Kidney epithelial cell (primary cell): ENCODE data around the gene SAV1. TPM values are rescaled to one million over a fixed set of nuclear protein-coding genes. Genes with fewer than 3 reads are reported as not detected.

ENCODE experiments used
- DNase-seq: peaks from one replicate; pipeline ENCODE4 v3.0.0-alpha.2; 2010; ENCODE audit warnings: low read depth
- H3K27me3 ChIP-seq: 2 replicates; pipeline ENCODE4 v1.6.0; 2011; ENCODE audit warnings: low read length; ENCODE audit not compliant: control insufficient read depth, insufficient read depth
- H3K36me3 ChIP-seq: 2 replicates; pipeline ENCODE4 v1.5.1; 2011; ENCODE audit warnings: low read length; ENCODE audit not compliant: control insufficient read depth, insufficient read depth
- H3K4me3 ChIP-seq: 2 replicates; pipeline ENCODE4 v1.5.1; 2011; ENCODE audit warnings: low read depth, mild to moderate bottlenecking, control low read depth, low read length
- total RNA-seq: library from RNA; depleted of rRNA; stranded (reverse); fragments of >200 nt; gene quantifications from 2 replicates; pipeline ENCODE4 v1.2.3, GENCODE V29; 2015
- TF ChIP-seq, protein P1 (sequence below): IDR thresholded peaks from 2 replicates; pipeline ENCODE4 v1.5.1; 2011; ENCODE audit warnings: mild to moderate bottlenecking, moderate library complexity, low read length, control low read depth, inconsistent platforms; ENCODE audit not compliant: insufficient read depth, poor library complexity, severe bottlenecking

The SAV1 gene
- total RNA-seq, 1 donor from 2014 or later: 31.1 TPM

GRCh38 chr14:50677527-50678063 is 9.5 kb upstream of the SAV1 start:
- TF ChIP-seq, protein P1, sequence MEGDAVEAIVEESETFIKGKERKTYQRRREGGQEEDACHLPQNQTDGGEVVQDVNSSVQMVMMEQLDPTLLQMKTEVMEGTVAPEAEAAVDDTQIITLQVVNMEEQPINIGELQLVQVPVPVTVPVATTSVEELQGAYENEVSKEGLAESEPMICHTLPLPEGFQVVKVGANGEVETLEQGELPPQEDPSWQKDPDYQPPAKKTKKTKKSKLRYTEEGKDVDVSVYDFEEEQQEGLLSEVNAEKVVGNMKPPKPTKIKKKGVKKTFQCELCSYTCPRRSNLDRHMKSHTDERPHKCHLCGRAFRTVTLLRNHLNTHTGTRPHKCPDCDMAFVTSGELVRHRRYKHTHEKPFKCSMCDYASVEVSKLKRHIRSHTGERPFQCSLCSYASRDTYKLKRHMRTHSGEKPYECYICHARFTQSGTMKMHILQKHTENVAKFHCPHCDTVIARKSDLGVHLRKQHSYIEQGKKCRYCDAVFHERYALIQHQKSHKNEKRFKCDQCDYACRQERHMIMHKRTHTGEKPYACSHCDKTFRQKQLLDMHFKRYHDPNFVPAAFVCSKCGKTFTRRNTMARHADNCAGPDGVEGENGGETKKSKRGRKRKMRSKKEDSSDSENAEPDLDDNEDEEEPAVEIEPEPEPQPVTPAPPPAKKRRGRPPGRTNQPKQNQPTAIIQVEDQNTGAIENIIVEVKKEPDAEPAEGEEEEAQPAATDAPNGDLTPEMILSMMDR: no peak
- no peaks in the 10 kb centered on the region for H3K27me3 ChIP-seq
- H3K36me3 ChIP-seq: no peaks in the 10 kb centered on the region
- no peak for DNase-seq
- no peak overlapping the region for H3K4me3 ChIP-seq

DNA sequence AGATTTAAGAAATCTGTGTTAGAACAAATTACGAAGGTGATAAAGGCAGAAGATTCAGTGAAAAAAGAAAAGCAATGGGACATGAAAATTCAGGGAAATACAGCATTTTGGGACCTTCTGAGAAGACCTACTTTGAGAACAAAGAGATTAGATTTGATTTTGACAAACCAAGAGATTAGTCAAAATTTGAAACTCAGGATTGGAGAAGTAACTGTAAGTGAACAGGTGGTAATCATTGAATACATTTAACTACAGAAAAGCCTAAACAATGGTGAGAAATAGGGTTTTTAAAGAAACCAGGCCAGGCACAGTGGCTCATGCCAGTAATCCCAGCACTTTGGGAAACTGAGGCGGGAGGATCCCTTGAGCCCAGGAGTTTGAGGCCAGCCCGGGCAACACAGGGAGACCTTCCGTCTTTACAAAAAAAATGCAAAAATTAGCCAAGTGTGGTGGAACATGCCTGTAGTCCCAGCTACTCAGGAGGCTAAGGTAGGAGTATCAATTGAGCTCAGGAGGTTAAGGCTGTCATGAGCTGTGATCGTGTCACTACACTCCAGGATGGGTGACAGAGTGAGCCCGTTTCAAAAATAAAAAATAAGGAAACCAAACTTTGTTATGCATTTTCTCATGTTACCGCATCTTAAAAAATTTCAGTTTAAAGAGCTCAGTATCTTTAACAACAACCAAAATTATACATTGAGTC is 8.9 kb upstream of the SAV1 start:
- TF ChIP-seq, protein P1: no peak
- DNase-seq: no peak
- Histone ChIP-seq H3K27me3 (no peaks in the 10 kb centered on the region), H3K36me3 (no peaks in the 10 kb centered on the region), H3K4me3 (no peak overlapping the region)

GRCh38 chr14:50675597-50675996 is 7.5 kb upstream of the SAV1 start:
- Histone ChIP-seq H3K36me3 (no peaks in the 10 kb centered on the region), H3K27me3 (no peaks in the 10 kb centered on the region), H3K4me3 (no peak overlapping the region)
- TF ChIP-seq, protein P1: no peak
- no peak for DNase-seq

DNA sequence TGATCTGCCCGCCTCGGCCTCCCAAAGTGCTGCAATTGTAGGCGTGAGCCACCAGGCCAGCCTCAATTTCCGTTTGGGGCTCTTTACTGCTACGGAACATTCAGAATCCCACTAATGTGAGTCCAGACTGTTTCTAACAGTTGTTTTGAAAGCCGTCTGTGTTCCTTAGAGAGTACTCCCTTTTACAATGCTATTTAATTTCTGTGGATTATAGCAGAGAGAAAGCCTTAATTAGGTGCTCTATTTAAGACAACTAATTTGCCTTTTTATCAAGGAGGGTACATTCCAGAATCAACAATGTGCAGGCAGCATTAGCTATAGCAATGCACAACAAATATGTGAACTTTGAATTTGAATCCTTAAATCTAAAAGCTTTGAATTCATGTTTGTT is 2.8 kb upstream of the SAV1 start:
- Histone ChIP-seq H3K36me3 (no peaks in the 10 kb centered on the region), H3K27me3 (no peaks in the 10 kb centered on the region), H3K4me3 (no peak overlapping the region)
- no peak for DNase-seq
- TF ChIP-seq, protein P1: no peak

DNA sequence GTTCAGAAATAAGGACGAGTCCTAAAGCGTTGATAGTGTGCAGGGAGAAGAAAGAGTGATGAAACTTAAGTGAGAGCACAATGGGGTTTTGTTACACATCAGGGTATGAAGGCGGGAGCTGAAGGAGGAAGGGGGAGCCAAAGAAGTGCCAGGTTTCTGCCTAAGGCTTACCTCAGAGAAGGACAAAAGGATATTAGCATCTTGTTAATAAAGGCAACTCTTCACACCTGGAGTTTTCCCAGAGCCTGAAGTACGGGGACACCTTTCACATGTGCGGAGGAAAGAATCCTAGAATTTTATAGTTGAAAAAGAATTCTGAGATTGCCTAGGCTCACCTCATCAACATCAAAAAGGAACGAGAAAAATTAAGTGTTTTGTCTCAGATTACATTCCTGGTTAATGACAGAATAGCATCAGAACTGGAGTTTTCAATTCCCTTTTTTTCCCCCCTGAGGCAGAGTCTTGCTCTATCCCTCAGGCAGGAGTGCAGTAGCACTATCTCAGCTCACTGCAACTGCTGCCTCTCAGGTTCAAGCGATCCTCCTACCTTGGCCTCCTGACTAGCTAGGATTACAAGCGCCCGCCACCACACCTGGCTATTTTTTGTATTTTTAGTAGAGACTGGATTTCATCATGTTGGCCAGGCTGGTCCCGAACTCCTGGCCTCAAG is 2.2 kb upstream of the SAV1 start:
- Histone ChIP-seq H3K27me3 (no peaks in the 10 kb centered on the region), H3K36me3 (no peaks in the 10 kb centered on the region), H3K4me3 (no peak overlapping the region)
- TF ChIP-seq, protein P1: no peak
- DNase-seq: no peak
